Stimulated activated CD8-positive, alpha-beta memory T cell treated with anti-CD3 and anti-CD28 coated beads, Interleukin-4, amount 100 ng/mL, for 48 hours (primary cell): ENCODE results near the gene PYY.
"Not testable (repeated sequence)": the region's sequence is repeated elsewhere in the genome, so short reads cannot be mapped to it uniquely, and the experiment has no call there.

Experiments
- DNase-seq: peaks from one replicate; pipeline ENCODE4 v3.0.0-alpha.2; 2020

The PYY gene

DNA sequence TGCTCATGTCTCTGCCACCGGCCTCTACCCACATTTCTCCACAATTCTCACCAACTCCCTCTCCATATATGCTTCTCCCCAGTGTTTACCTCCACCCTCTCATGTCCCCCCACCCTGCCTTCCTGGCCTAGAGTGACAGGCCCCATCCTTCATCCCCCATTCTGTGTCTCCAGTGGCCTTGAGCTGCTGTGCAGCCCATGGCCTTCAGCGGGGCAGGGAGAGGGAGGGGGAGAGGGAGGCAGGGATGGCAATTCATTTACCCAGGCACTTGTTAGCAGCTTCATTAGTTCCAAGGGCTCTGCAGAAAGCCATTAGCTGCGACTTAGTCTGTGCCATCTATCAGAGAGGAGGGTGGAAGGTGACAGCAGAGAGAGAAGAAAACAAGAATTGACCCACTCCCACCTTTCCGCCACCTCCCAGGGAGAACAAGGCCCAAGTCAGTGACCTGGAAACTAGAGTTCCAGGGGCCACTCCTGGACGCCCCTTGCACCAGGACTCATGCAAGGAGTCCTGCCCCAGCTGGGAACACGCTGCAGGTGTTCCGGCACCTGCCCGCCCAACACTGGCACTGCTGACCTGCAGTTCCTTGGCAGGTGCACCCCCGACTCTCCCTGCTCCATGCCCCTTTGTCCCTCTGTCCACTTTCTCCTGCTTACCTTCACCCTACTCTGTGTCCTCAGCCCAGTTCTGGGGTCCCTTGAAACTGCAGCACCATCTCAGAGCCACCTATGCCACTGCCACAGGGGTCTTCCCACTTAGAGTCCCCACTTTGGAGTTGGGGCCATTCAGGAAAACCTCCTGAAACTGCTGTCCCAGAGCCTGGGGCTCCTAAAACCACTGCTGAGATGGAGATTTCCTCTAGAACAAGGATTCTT lies 23.5 kb upstream of the PYY start:
- no peak for DNase-seq

GRCh38 chr17:43975898-43976297 lies 22.2 kb upstream of the PYY start:
- no peak for DNase-seq

- DNase-seq, result no peak
Observed at GRCh38 chr17:43974382-43975266, 20.9 kb upstream of the PYY start.

DNA sequence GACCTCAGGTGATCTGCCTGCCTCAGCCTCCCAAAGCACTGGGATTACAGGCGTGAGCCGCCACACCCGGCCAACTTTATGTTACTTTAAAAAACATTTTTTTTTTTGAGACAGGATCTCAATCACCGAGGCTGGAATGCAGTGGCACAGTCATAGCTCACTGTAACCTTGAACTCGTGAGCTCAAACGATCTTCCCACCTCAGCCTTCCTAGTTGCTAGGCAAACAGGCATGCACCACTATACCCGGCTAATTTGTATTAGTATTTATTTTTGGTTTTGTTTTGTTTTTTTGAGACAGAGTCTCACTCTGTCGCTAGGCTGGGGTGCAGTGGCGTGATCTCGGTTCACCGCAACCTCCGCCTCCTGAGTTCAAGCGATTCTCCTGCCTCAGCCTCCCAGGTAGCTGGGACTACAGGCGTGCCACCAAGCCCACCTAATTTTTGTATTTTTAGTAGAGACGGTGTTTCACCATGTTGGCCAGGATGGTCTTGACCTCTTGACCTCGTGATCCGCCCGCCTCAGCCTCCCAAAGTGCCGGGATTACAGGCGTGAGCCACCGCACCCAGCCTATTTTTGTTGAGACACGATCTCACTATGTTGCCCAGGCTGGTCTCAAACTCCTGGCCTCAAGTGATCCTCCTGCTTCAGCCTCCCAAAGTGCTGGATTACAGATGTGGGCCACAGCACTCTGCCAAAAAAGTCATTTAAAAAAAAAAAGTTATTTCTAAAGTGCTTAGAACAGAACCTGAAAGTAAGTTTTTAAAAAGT lies 18.9 kb upstream of the PYY start:
- DNase-seq, result not testable (repeated sequence)

DNA sequence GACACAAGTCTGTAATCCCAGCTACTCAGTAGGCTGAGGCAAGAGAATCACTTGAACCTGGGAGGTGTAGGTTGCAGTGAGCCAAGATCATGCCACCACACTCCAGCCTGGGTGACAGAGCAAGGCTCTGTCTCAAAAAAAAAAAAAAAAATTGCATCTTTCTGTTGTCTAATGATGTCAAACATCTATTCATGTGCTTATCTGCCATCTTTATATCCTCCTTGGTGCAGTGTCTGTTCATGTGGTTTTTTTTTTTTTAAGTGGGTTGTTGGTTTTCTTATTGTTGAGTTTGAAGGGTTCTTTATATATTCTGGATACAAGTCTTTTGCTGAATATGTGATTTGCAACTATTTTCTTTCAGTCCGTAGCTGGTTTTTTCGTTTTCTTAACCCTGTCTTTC lies 17.7 kb upstream of the PYY start:
- DNase-seq, result not testable (repeated sequence)

GRCh38 chr17:43970366-43970765 lies 16.6 kb upstream of the PYY start:
- no peak for DNase-seq

GRCh38 chr17:43967251-43967875 lies 13.6 kb upstream of the PYY start:
- DNase-seq, result no peak

- no peak for DNase-seq
Observed at GRCh38 chr17:43966276-43966675, 12.5 kb upstream of the PYY start.

GRCh38 chr17:43962479-43962878 lies 8.7 kb upstream of the PYY start:
- DNase-seq, result no peak

GRCh38 chr17:43961954-43962353 lies 8.2 kb upstream of the PYY start:
- DNase-seq, result no peak

- DNase-seq, result not testable (repeated sequence)
Observed at GRCh38 chr17:43961292-43961691, 7.6 kb upstream of the PYY start.

- no peak for DNase-seq
Observed at GRCh38 chr17:43958748-43959352, 5.1 kb upstream of the PYY start.

- DNase-seq, result no peak
Observed at GRCh38 chr17:43956222-43956621, 2.5 kb upstream of the PYY start.

DNA sequence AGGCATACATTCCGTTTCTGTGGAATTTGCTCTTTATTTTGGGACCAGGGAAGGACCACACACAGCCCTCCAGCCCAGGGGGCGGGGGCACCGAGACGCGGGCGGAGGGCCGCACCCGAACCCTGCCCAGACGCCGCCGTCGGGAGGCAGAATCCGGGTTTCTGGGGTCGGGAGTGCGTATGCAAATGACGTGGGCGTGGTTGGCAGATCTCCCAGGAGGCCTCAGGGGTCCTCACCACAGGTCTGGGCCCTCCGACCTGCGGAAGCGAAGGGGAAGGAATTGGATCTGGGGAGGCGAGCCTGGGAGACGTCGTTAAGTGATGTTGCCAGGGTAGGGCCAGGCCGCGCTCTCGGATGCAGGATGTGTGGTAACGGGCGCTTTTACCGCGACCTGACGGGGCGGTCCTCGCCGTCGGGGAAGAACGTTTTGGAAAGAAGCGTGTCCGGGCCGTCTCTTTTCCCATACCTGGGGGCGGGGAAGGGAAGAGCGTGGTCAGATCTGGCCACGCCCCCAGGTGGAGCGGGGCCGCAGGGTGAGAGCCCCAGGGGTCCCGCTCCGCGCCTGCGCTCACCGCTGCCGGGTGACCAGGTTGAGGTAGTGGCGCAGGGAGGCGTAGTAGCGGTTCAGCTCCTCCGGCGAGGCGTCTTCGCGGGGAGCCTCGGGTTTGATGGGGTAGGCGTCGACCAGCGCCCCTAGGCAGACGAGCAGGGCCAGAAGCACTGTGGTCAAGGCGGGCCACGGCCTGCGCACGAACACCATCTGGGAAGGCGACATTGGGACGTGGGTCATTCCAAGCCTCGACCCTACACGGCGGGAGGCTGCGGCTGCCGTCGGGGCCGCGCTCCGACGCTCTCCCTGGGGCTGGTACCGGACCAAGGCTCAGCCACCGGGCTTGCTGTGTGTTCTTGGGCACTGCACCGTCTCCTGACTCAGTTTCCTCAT lies 745 bp downstream of the PYY start:
- no peak for DNase-seq

GRCh38 chr17:43952351-43952723 lies 1.4 kb downstream of the PYY start:
- DNase-seq, result no peak

DNA sequence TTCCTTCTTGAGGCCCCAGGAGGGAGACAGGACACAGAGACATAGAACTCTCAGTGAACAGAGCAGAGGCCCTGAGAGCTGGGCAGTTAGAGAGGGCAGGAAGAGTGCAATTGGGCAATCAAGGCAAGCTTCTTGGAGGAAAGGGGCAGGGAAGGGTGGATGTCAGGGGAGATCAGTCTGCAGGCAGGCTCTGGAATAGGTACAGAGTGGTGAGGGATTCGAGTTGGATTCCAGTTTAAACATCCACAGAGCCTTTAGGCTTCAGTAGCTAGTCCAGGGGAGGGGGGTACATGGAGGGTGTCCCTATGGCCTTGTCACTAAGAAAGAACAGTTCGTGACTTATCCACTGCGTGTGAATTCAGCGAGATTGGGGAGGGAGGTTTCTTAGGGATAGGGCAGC lies 2.0 kb downstream of the PYY start:
- no peak for DNase-seq

DNA sequence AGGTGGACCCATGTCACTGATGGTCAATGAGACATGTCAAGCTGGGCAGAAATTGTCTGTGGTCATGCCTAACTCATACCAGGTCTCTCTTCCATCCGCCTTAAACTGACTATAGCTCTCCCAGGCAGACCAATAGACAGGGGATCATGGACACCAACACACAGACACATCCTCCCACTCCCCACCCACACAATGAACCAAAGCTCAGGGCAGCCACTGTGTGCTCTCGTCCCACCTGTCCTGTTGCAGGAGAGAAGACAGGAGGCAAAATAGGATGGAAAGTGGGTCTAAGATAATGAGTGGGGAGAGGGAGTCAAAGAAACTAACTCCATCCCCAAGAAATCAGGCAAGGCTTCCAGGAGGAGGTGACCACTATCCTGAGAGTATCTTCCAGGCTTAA lies 3.2 kb downstream of the PYY start:
- DNase-seq, result no peak

DNA sequence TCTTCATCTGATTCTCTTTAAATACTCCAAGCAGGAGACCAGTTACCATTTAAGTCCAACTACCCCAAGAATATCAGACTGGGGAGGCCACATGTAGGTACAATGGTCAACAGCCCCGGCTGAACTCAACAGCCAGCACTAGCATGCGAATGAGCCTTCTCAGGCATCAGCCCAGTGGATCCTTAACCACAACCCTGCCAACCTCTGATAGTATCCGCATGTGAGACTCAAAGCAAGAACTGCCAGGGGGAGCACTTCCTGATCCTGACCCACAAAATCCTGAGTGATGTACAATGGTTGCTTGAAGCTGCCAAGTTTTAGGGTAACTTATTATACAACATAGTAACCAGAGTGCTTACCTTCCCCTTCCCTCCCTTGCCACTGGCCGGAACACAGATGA lies 4.0 kb downstream of the PYY start:
- DNase-seq, result no peak

GRCh38 chr17:43946781-43947180 lies 7.0 kb downstream of the PYY start:
- DNase-seq, result no peak

DNA sequence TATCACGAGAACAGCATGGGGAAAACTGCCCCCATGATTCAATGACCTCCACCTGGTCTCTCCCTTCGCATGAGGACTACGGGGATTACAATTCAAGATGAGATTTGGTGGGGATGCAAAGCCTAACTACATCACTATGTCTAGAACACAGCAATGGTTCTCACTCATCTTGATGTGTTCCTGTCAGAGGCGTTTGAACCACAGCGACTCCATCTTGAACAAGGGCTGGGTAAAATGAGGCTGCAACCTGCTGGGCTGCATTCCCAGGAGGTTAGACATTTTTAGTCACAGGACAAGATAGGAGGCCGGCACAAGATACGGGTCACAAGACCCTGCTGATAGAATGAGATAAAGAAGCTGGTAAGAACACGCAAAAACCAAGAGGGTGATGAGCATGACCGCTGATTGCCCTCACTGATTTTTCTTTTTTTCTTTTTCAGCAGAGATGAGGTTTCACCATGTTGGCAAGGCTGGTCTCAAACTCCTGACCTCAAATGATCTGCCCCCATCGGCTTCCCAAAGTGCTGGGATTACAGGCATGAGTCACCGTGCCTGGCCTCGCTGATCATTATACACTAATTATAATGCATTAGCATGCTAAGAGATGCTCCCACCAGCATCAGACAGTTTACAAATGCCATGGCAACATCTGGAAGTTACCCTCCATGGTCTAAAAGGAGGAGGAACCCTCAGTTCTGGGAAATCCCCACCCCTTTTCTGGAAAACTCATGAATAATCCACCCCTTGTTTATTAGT lies 8.5 kb downstream of the PYY start:
- no peak for DNase-seq
